Upper lobe of right lung (tissue), 1 donor: ENCODE results near the gene MAB21L4. TPM values are rescaled to one million over a fixed set of nuclear protein-coding genes. Genes with fewer than 3 reads are reported as not detected.

Experiments
- ATAC-seq: fragments of 200-7000 bp; cut with Tn5 transposase; one replicate; pipeline ENCODE4 v1.9.1; 2020; ENCODE audit warnings: mild to moderate bottlenecking, moderate library complexity
- DNase-seq: peaks from one replicate; pipeline ENCODE4 v3.0.0-alpha.2; 2020
- H3K27ac ChIP-seq: fragments of 200-600 bp; one replicate; pipeline ENCODE4 v1.8.0; 2022
- H3K27me3 ChIP-seq: fragments of 200-600 bp; one replicate; pipeline ENCODE4 v1.8.0; 2022; ENCODE audit warnings: mild to moderate bottlenecking
- H3K36me3 ChIP-seq: fragments of 200-600 bp; one replicate; pipeline ENCODE4 v1.8.0; 2022
- H3K4me1 ChIP-seq: fragments of 200-600 bp; one replicate; pipeline ENCODE4 v1.8.0; 2022
- H3K4me3 ChIP-seq: fragments of 200-600 bp; one replicate; pipeline ENCODE4 v1.8.0; 2022; ENCODE audit warnings: mild to moderate bottlenecking
- H3K9me3 ChIP-seq: fragments of 200-600 bp; one replicate; pipeline ENCODE4 v1.8.0; 2022
- intact Hi-C: fragments of 100-400 bp; cut with DNase I; formaldehyde crosslinking; loops from one replicate; pipeline ENCODE4 v1.11.0; 2022
- total RNA-seq: library from RNA; stranded (reverse); fragmentation: NEBNext Ultra II Directional; extraction: Animal tissue kit (Norgen Biotek cat#: 25700); gene quantifications from one replicate; pipeline ENCODE4 v1.2.1, GENCODE V29; 2021
- TF ChIP-seq, protein P1 (sequence below): fragments of 200-600 bp; IDR thresholded peaks from one replicate; pipeline ENCODE4 v1.8.0; 2022; ENCODE audit warnings: antibody characterized with exemption
- donor health status: DM: no; HTN: yes; CAD: no; lungs with severe emphysema.

Gene MAB21L4
- total RNA-seq, 1 donor from 2014 or later = 22.2 TPM

DNA sequence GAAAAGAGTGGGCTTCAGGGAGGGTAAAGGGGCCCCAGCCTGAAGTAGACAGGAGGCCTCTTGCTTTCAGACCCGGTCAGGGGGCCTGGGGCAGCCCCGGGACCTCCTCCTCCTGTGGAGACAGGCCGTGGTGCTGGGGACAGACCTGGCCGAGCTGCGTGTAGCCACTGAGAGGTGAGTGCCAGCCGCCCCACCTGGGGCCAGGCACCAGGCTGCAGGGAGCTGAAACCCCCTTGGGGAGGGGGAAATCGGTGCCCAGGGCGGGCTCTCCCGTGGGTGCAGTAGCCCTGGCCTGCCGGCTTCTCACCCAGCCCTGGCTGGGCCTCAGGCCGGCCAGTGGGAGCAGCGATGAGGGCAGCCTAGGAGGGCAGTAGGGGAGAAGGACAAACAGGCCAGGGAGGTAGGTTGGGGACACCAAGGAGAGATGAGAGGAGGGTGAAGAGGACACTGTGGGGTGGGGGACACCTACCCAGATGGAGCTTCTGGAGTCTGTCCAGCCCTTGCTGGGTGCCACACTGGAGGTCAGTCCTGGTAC lies 34.2 kb upstream of the MAB21L4 start:
- Histone ChIP-seq H3K4me1 (no peaks in the 10 kb centered on the region), H3K27ac (no peak overlapping the region), H3K9me3 (no peaks in the 10 kb centered on the region), H3K27me3 (no peaks in the 10 kb centered on the region), H3K4me3 (no peak overlapping the region), H3K36me3 (no peaks in the 10 kb centered on the region)
- DNase-seq (peak; percentile 62), ATAC-seq (no peak)
- intact Hi-C loops = no loop called here
- TF ChIP-seq, protein P1, sequence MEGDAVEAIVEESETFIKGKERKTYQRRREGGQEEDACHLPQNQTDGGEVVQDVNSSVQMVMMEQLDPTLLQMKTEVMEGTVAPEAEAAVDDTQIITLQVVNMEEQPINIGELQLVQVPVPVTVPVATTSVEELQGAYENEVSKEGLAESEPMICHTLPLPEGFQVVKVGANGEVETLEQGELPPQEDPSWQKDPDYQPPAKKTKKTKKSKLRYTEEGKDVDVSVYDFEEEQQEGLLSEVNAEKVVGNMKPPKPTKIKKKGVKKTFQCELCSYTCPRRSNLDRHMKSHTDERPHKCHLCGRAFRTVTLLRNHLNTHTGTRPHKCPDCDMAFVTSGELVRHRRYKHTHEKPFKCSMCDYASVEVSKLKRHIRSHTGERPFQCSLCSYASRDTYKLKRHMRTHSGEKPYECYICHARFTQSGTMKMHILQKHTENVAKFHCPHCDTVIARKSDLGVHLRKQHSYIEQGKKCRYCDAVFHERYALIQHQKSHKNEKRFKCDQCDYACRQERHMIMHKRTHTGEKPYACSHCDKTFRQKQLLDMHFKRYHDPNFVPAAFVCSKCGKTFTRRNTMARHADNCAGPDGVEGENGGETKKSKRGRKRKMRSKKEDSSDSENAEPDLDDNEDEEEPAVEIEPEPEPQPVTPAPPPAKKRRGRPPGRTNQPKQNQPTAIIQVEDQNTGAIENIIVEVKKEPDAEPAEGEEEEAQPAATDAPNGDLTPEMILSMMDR = no peak

DNA sequence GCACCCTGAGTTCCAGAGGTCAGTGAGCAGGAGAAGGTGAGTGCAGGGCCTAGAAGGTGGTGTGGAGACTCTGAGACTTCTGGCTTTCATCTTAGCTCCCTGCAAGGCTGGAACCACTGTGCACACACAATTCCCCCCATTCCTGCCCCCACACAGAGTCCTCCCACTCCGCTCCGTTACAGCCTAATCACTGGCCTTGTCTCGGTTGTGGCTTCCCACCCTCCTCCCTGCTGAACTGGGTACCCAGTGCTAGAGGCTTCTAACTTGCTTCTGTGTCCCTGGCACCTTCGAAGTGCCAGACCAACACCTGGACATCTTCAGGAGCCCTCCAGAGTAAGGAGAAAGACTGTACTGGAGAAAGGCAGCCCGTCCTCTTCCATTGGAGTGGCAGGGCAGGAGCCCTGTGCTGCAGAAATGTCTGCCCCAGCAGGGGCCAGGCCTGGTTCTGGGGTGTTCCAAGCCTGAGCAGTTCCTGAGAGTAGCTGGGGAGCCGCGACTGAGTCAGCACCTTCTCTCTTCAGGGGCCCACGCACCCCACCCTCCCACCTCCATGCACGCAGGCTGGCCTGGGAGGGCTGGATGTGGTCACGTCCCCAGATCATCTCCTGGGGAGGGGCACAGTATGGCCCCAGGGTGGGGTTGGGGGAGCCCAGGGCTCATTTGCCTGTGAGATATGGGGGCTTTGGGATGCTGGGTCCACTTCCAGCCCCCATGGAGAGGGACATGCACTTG lies 33.6 kb upstream of the MAB21L4 start:
- DNase-seq = peak; percentile 41

DNA sequence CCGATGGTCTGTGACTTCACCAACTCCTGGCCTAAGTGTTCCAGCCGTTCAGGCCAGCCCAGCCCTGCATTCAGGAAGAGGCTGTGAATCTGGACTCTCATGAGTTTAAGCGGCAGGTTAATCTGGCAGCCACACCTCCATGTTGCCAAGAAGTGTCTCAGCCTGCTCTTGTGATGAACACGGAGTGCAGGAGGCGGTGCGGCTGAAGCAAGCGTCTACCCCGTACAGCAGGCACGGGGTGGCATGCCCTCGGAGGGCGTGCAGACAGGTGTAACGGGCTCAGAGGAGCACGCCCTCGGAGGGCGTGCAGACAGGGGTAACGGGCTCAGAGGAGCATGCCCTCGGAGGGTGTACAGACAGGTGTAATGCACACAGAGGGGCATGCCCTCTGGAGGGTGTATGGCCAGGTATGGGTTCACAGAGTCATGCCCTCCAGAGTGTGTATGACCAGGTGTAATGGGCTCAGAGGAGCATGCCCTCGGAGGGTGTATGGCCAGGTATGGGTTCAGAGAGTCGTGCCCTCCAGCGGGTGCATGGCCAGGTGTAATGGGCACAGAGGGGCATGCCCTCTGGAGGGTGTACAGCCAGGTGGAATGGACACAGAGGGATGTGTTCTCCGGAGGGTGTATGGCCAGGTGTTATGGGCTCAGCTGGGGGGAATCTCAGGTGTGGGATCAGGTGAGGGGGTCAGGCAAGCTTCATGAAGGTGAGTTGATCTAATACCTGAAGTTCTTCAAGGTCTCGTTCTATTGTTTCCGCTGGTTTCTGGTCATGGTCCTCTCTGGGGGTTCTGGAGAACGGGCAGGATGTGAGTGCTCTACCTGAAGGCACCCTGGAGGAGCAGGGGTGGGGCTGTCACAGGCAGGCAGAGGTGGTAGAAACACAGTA lies 32.8 kb upstream of the MAB21L4 start:
- ATAC-seq = no peak
- Histone ChIP-seq H3K27ac (no peak overlapping the region), H3K36me3 (no peaks in the 10 kb centered on the region), H3K27me3 (no peaks in the 10 kb centered on the region), H3K4me1 (no peaks in the 10 kb centered on the region), H3K4me3 (no peak overlapping the region), H3K9me3 (no peaks in the 10 kb centered on the region)
- TF ChIP-seq, protein P1 = no peak
- peak; percentile 45 for DNase-seq
- intact Hi-C loops = no loop called here

More for the DNA sequence above, 33.6 kb upstream of the MAB21L4 start:
- Histone ChIP-seq H3K4me3 (no peak overlapping the region), H3K27me3 (no peaks in the 10 kb centered on the region), H3K4me1 (no peaks in the 10 kb centered on the region), H3K27ac (no peak overlapping the region), H3K9me3 (no peaks in the 10 kb centered on the region), H3K36me3 (no peaks in the 10 kb centered on the region)
- TF ChIP-seq, protein P1 = no peak
- no peak for ATAC-seq
- intact Hi-C loops = no loop called here

DNA sequence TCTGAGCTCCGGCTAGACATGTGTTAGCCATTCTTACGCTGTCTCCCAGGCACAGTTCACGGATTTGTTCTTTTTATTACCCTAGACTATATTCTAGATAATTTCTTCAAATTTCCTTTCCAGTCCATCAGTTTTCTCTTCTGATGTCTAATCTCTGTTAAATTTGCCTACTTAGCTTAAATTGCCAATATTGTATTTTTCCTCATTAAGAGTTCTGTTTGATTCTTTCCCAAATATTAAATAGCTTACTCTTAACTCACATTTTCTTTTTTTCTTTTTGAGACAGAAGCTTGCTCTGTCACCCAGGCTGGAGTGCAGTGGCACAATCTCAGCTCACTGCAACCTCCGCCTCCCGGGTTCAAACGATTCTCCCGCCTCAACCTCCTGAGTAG lies 31.4 kb upstream of the MAB21L4 start:
- H3K4me3 ChIP-seq = peak overlapping the region; percentile 9
- TF ChIP-seq, protein P1 = no peak
- H3K36me3 ChIP-seq = no peaks in the 10 kb centered on the region
- no peaks in the 10 kb centered on the region for H3K27me3 ChIP-seq
- H3K4me1 ChIP-seq = no peaks in the 10 kb centered on the region
- ATAC-seq = no peak
- no peaks in the 10 kb centered on the region for H3K9me3 ChIP-seq
- DNase-seq = no peak
- intact Hi-C loops = no loop called here
- no peak overlapping the region for H3K27ac ChIP-seq

DNA sequence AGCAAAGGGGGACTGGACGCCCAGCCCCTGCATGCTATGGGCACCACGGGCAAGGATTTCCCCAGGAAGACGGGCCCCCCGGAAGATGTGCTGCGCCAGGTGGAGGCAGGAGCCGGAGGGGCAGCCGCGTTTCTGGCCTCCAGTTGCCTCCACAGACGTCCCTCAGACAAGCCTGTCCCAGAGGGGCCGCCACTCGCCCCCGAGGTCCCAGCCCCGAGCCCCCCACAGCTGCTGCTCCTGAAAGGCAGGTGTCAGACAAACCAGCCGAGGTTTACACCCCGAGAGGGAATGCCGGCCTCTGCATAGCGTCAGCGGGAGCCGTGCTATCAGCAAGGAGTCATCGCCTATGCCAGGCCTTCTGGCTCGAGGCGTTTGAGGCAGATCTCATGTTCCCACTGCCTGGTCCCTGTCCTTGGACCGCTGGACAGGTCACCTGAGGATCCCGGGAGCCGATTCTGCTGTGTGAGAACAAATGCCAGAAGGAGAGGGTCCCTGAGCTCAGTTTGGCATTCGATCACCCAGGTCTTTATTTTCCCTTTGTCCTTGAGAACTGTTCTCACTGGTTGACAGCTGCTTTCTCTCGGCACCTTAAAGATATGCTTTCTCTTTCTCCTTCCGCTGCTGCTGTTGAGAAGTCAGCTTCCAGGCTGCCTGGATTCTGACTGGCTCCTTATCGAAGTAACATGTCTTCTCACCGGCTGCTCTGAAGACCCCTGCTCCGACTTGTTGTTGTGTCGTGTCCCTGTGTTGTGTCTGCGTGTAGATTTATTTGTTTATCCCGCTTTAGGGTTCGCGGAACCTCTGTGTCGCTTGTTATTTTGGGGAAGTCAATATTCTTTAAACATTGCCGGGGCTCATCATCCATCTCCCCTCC lies 30.8 kb upstream of the MAB21L4 start:
- DNase-seq (peak; percentile 63), ATAC-seq (no peak)
- no peaks in the 10 kb centered on the region for H3K9me3 ChIP-seq
- H3K4me3 ChIP-seq = peak overlapping the region; percentile 9
- H3K4me1 ChIP-seq = no peaks in the 10 kb centered on the region
- H3K36me3 ChIP-seq = no peaks in the 10 kb centered on the region
- peak overlapping the region; percentile 49 for H3K27ac ChIP-seq
- TF ChIP-seq, protein P1 = no peak
- no peaks in the 10 kb centered on the region for H3K27me3 ChIP-seq
- intact Hi-C loops = no loop called here
